Neural progenitor cell (in vitro differentiated cells): ENCODE results near the gene ZFR2. TPM values are rescaled to one million over a fixed set of nuclear protein-coding genes. Genes with fewer than 3 reads are reported as not detected.

ENCODE experiments used
- DNase-seq: peaks from one replicate; pipeline ENCODE4 v3.0.0-alpha.2; 2016; ENCODE audit warnings: low spot score
- H2AFZ ChIP-seq: fragments of 200-600 bp; sonication (generic); replicated peaks from 2 replicates; pipeline ENCODE4 v1.6.1; 2016; ENCODE audit warnings: antibody characterized with exemption
- H3F3A ChIP-seq: fragments of 200-600 bp; sonication (generic); 2 replicates; pipeline ENCODE4 v1.6.1; 2016; ENCODE audit warnings: antibody characterized with exemption, low read depth
- H3K27ac ChIP-seq: fragments of 200-600 bp; sonication (generic); 2 replicates; pipeline ENCODE4 v1.5.1; 2016; ENCODE audit warnings: mild to moderate bottlenecking
- H3K27me3 ChIP-seq: fragments of 200-600 bp; sonication (generic); 2 replicates; pipeline ENCODE4 v1.6.1; 2016; ENCODE audit warnings: mild to moderate bottlenecking, moderate library complexity
- H3K36me3 ChIP-seq: fragments of 200-600 bp; sonication (generic); 2 replicates; pipeline ENCODE4 v1.5.1; 2016
- H3K4me1 ChIP-seq: fragments of 200-600 bp; sonication (generic); 2 replicates; pipeline ENCODE4 v1.6.1; 2016; ENCODE audit warnings: mixed run types
- H3K4me2 ChIP-seq: fragments of 200-600 bp; sonication (generic); 2 replicates; pipeline ENCODE4 v1.6.1; 2016
- H3K4me3 ChIP-seq: fragments of 200-600 bp; sonication (generic); 2 replicates; pipeline ENCODE4 v1.5.1; 2016
- H3K79me2 ChIP-seq: fragments of 200-600 bp; sonication (generic); 2 replicates; pipeline ENCODE4 v1.6.1; 2016; ENCODE audit warnings: low read depth
- H3K9ac ChIP-seq: fragments of 200-600 bp; sonication (generic); 2 replicates; pipeline ENCODE4 v1.6.1; 2016
- H3K9me3 ChIP-seq: fragments of 200-600 bp; sonication (generic); 2 replicates; pipeline ENCODE4 v1.5.1; 2016; ENCODE audit warnings: low read depth
- H4K20me1 ChIP-seq: fragments of 200-600 bp; sonication (generic); 2 replicates; pipeline ENCODE4 v1.6.1; 2016; ENCODE audit warnings: low read depth
- H3K27ac Mint-ChIP-seq: 3 replicates; pipeline ENCODE4 v1.8.0; 2021; ENCODE audit warnings: mixed read lengths
- H3K27me3 Mint-ChIP-seq: 2 replicates; pipeline ENCODE4 v1.8.0; 2022; ENCODE audit warnings: low read depth, mild to moderate bottlenecking, inconsistent platforms, moderate library complexity, mixed read lengths; ENCODE audit not compliant: insufficient read depth
- H3K36me3 Mint-ChIP-seq: 3 replicates; pipeline ENCODE4 v1.8.0; 2021; ENCODE audit warnings: mixed read lengths
- H3K4me1 Mint-ChIP-seq: 3 replicates; pipeline ENCODE4 v1.8.0; 2021; ENCODE audit warnings: mixed read lengths
- H3K4me3 Mint-ChIP-seq: 3 replicates; pipeline ENCODE4 v1.8.0; 2021; ENCODE audit warnings: mild to moderate bottlenecking, moderate library complexity, mixed read lengths
- H3K9me3 Mint-ChIP-seq: 3 replicates; pipeline ENCODE4 v1.8.0; 2020; ENCODE audit warnings: mixed read lengths
- EZH2 ChIP-seq: fragments of 200-600 bp; sonication (generic); IDR thresholded peaks from 2 replicates; pipeline ENCODE4 v1.6.1; 2017; ENCODE audit warnings: antibody characterized with exemption, mild to moderate bottlenecking, moderate library complexity
- EZH2phosphoT487 ChIP-seq: fragments of 200-600 bp; sonication (generic); IDR thresholded peaks from 2 replicates; pipeline ENCODE4 v1.6.1; 2017; ENCODE audit warnings: antibody characterized with exemption
- total RNA-seq: library from RNA; depleted of rRNA; stranded (reverse); fragments of >200 nt; gene quantifications from 2 replicates; pipeline ENCODE4 v1.2.3, GENCODE V29; 2015; ENCODE audit warnings: low replicate concordance
- TF ChIP-seq, protein P1 (sequence below): fragments of 200-600 bp; sonication (generic); IDR thresholded peaks from 2 replicates; pipeline ENCODE4 v1.5.1; 2017; ENCODE audit warnings: antibody characterized with exemption, mild to moderate bottlenecking

Gene ZFR2
- total RNA-seq, 1 donor from 2014 or later, result 8.9 TPM

DNA sequence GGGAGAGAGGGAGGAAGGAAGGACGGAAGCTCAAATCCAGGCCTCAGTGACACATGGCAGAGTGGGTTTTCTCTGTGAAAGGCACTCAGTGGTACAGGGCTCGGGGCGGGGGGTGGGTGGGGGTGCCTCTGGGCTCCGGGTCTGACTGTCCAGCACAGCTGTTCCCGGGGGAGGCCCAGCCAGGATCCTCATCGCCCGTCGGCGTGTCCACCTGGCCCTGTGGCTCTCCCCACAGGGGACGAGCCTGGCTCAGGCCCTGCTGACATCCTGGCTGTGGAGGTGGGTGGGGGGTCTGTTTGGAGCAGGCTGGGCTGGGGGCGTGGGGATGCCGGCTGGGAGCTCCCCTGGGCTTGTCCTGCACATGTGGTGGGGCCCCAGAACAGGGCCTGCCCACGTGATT is 64.4 kb downstream of the ZFR2 start:
- Histone ChIP-seq H2AFZ (no peak overlapping the region), H3K4me3 (no peak overlapping the region), H3K36me3 (no peaks in the 10 kb centered on the region), H3K79me2 (no peaks in the 10 kb centered on the region), H3F3A (peaks cover 17% of the 10 kb centered on the region), H3K9ac (no peak overlapping the region), H3K27ac (no peak overlapping the region), H3K27me3 (peaks cover 37% of the 10 kb centered on the region), H4K20me1 (peaks cover 8% of the 10 kb centered on the region), H3K4me2 (no peak overlapping the region), H3K4me1 (peaks cover 7% of the 10 kb centered on the region), H3K9me3 (no peaks in the 10 kb centered on the region)
- Mint-ChIP-seq H3K27me3 (peaks cover 26% of the 10 kb centered on the region), H3K4me3 (no peak overlapping the region), H3K36me3 (peaks cover 3% of the 10 kb centered on the region), H3K4me1 (peaks cover 5% of the 10 kb centered on the region), H3K27ac (no peak overlapping the region), H3K9me3 (peaks cover 3% of the 10 kb centered on the region)
- no peak for DNase-seq
- TF ChIP-seq EZH2phosphoT487, result no peak
- TF ChIP-seq EZH2, result no peak
- TF ChIP-seq, protein P1, sequence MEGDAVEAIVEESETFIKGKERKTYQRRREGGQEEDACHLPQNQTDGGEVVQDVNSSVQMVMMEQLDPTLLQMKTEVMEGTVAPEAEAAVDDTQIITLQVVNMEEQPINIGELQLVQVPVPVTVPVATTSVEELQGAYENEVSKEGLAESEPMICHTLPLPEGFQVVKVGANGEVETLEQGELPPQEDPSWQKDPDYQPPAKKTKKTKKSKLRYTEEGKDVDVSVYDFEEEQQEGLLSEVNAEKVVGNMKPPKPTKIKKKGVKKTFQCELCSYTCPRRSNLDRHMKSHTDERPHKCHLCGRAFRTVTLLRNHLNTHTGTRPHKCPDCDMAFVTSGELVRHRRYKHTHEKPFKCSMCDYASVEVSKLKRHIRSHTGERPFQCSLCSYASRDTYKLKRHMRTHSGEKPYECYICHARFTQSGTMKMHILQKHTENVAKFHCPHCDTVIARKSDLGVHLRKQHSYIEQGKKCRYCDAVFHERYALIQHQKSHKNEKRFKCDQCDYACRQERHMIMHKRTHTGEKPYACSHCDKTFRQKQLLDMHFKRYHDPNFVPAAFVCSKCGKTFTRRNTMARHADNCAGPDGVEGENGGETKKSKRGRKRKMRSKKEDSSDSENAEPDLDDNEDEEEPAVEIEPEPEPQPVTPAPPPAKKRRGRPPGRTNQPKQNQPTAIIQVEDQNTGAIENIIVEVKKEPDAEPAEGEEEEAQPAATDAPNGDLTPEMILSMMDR, result no peak

DNA sequence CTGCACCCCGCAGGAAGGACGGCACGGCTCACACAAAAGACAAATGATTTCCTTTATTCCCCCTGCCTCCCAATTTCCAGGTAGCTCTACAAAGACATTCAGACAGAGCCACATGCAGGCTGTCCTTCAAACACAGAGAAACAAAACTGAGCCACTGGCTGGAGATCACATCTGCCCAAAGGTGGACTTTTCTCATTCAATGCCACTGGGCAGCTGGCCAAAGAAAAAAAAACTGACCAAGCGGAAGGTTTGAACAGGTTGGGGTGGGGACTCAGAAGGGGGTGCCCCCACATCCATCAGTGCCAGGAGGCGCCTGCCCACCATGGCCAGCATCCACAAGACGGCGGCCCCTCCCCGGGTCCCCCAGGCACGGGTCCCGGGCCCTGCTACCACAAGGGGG is 64.9 kb downstream of the ZFR2 start:
- no peaks in the 10 kb centered on the region for H3K79me2 ChIP-seq

DNA sequence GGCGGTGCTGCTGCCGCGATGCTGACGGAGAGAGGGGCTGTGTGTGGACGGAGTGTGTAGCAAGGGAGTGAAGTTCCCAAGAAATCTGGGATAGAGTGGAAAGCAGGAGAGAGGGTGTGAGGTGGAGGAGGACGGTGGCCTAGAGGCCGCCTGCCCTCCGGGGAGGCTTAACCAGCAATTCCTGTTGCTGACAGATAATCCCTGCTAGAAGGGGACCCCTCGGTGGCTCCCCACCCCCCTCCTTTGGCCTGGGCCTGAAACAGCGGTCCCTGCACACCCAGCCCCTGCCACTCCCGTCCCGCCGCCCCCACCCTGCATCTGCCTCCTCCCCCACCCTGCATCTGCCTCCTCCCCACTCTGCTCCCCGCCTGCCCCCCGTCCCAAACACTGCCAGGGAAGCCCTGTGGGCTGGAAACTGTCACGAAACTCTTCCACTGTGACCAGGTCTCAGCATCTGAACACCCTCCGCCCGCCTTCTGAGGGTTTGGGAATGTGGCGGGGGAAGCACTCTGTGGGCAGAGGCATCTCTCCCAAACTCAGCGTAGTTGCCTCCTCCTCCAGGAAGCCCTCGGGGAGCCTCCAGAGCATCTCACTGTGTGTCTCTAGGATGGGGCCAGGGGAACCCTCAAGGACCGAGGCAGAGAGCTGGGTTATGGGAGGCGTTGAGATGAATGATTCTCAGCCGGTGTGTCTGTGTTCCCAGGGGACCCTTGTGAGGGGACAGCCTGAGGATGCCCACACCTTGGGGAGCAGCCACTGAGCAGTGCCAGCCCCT is 65.5 kb downstream of the ZFR2 start:
- Mint-ChIP-seq H3K4me3 (peak overlapping the region; percentile 42), H3K27ac (peak overlapping the region; percentile 36), H3K9me3 (peaks cover 3% of the 10 kb centered on the region), H3K36me3 (peaks cover 3% of the 10 kb centered on the region), H3K27me3 (peaks cover 27% of the 10 kb centered on the region), H3K4me1 (peaks cover 5% of the 10 kb centered on the region)
- Histone ChIP-seq H3K27ac (no peak overlapping the region), H3K4me2 (no peak overlapping the region), H3K4me1 (peaks cover 7% of the 10 kb centered on the region), H3K9me3 (no peaks in the 10 kb centered on the region), H2AFZ (no peak overlapping the region), H3F3A (peaks cover 17% of the 10 kb centered on the region), H4K20me1 (peaks cover 8% of the 10 kb centered on the region), H3K79me2 (no peaks in the 10 kb centered on the region), H3K4me3 (no peak overlapping the region), H3K36me3 (no peaks in the 10 kb centered on the region), H3K9ac (no peak overlapping the region), H3K27me3 (peaks cover 43% of the 10 kb centered on the region)
- DNase-seq, result no peak
- TF ChIP-seq, protein P1, result no peak
- TF ChIP-seq EZH2phosphoT487 (no peak), EZH2 (no peak)

More for the DNA sequence above, 64.9 kb downstream of the ZFR2 start:
- Mint-ChIP-seq H3K9me3 (peaks cover 3% of the 10 kb centered on the region), H3K4me3 (peak overlapping the region; percentile 9), H3K27me3 (peaks cover 26% of the 10 kb centered on the region), H3K4me1 (peaks cover 5% of the 10 kb centered on the region), H3K27ac (no peak overlapping the region), H3K36me3 (peaks cover 3% of the 10 kb centered on the region)
- peaks cover 17% of the 10 kb centered on the region for H3F3A ChIP-seq
- H3K9ac ChIP-seq, result no peak overlapping the region
- TF ChIP-seq EZH2phosphoT487 (no peak), EZH2 (no peak)
- TF ChIP-seq, protein P1, result no peak
- no peak overlapping the region for H3K4me3 ChIP-seq
- no peak for DNase-seq
- peaks cover 8% of the 10 kb centered on the region for H4K20me1 ChIP-seq
- H3K9me3 ChIP-seq, result no peaks in the 10 kb centered on the region
- no peaks in the 10 kb centered on the region for H3K36me3 ChIP-seq
- peaks cover 42% of the 10 kb centered on the region for H3K27me3 ChIP-seq
- H3K27ac ChIP-seq, result no peak overlapping the region
- peaks cover 7% of the 10 kb centered on the region for H3K4me1 ChIP-seq
- no peak overlapping the region for H2AFZ ChIP-seq
- H3K4me2 ChIP-seq, result no peak overlapping the region
